ENCODE results near the gene OLR1.

Gene OLR1

GRCh38 chr12:10113075-10113474 is 58.9 kb downstream of the OLR1 start:
- no peaks in the 10 kb centered on the region for H3K27me3 ChIP-seq (replicated peaks; ENCODE audit: control insufficient read depth, insufficient read depth, low read length, poor library complexity, severe bottlenecking)
- no peaks in the 10 kb centered on the region for H3K9me3 ChIP-seq (ENCODE audit: control insufficient read depth, low read length)
- no peak for DNase-seq
- no peak overlapping the region for H3K27ac ChIP-seq (ENCODE audit: insufficient read depth, low read length, poor library complexity, severe bottlenecking)
- H3K36me3 ChIP-seq (ENCODE audit: control insufficient read depth, insufficient read depth, low read length), result no peaks in the 10 kb centered on the region
- no peak overlapping the region for H3K4me3 ChIP-seq (ENCODE audit: insufficient read depth, low read depth, low read length, poor library complexity, severe bottlenecking)
- H3K4me1 ChIP-seq (ENCODE audit: control insufficient read depth, insufficient read depth, low read length, poor library complexity, severe bottlenecking), result no peaks in the 10 kb centered on the region

GRCh38 chr12:10111451-10111850 is 60.5 kb downstream of the OLR1 start:
- no peaks in the 10 kb centered on the region for H3K36me3 ChIP-seq (ENCODE audit: control insufficient read depth, insufficient read depth, low read length)
- no peak overlapping the region for H3K4me3 ChIP-seq (ENCODE audit: insufficient read depth, low read depth, low read length, poor library complexity, severe bottlenecking)
- H3K4me1 ChIP-seq (ENCODE audit: control insufficient read depth, insufficient read depth, low read length, poor library complexity, severe bottlenecking), result no peaks in the 10 kb centered on the region
- no peak for DNase-seq
- no peaks in the 10 kb centered on the region for H3K9me3 ChIP-seq (ENCODE audit: control insufficient read depth, low read length)
- H3K27ac ChIP-seq (ENCODE audit: insufficient read depth, low read length, poor library complexity, severe bottlenecking), result no peak overlapping the region
- no peaks in the 10 kb centered on the region for H3K27me3 ChIP-seq (replicated peaks; ENCODE audit: control insufficient read depth, insufficient read depth, low read length, poor library complexity, severe bottlenecking)

- no peaks in the 10 kb centered on the region for H3K9me3 ChIP-seq (ENCODE audit: control insufficient read depth, low read length)
- H3K27ac ChIP-seq (ENCODE audit: insufficient read depth, low read length, poor library complexity, severe bottlenecking), result no peak overlapping the region
- H3K4me3 ChIP-seq (ENCODE audit: insufficient read depth, low read depth, low read length, poor library complexity, severe bottlenecking), result no peak overlapping the region
- no peak for DNase-seq
- H3K27me3 ChIP-seq (replicated peaks; ENCODE audit: control insufficient read depth, insufficient read depth, low read length, poor library complexity, severe bottlenecking), result no peaks in the 10 kb centered on the region
- H3K36me3 ChIP-seq (ENCODE audit: control insufficient read depth, insufficient read depth, low read length), result no peaks in the 10 kb centered on the region
- H3K4me1 ChIP-seq (ENCODE audit: control insufficient read depth, insufficient read depth, low read length, poor library complexity, severe bottlenecking), result no peaks in the 10 kb centered on the region
These were observed 61.6 kb downstream of the OLR1 start for GRCh38 chr12:10110256-10110844.

All from effector memory CD4-positive, alpha-beta T cell (primary cell).